Measurements from ENCODE around the gene ZNF90.

DNA sequence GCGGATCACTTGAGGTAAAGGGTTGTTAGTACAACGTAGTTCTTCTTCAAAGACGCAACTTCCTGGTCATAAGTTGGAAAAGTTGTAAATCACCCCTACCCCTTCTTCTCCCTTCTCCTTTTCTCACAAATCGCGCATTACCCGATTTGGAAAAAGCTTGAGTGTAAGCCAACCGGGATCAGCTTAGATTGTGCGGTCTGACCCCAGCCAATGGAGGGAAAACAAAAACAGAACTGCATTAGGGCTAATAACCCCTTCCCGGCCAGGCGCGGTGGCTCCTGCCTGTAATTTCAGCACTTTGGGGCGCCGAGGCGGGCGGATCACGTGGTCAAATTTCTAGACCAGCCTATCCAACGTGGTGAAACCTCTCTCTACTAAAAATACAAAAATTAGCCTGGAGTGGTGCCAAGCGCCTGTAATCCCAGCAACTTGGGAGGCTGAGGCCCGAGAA, 806 bp downstream of the ZNF90 start:
- TF ChIP-seq CHD1 (IDR thresholded peaks at IDR 0.05; ENCODE audit: low read depth, low read length) (no peak), EP300 (IDR thresholded peaks at IDR 0.05; ENCODE audit: borderline replicate concordance in 1 of 2, control insufficient read depth in 1 of 2, low read depth in 2 of 2, low read length in 2 of 2) (no peak), BCL11A (IDR thresholded peaks at IDR 0.05; ENCODE audit: low read depth, low read length) (no peak), POLR2A (IDR thresholded peaks at IDR 0.05; ENCODE audit: low read depth, low read length) (no peak), POLR2AphosphoS5 (IDR thresholded peaks at IDR 0.05; ENCODE audit: low read length) (no peak)
- TF ChIP-seq, protein P1, sequence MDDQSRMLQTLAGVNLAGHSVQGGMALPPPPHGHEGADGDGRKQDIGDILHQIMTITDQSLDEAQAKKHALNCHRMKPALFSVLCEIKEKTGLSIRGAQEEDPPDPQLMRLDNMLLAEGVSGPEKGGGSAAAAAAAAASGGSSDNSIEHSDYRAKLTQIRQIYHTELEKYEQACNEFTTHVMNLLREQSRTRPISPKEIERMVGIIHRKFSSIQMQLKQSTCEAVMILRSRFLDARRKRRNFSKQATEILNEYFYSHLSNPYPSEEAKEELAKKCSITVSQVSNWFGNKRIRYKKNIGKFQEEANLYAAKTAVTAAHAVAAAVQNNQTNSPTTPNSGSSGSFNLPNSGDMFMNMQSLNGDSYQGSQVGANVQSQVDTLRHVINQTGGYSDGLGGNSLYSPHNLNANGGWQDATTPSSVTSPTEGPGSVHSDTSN (IDR thresholded peaks at IDR 0.05; ENCODE audit: insufficient replicate concordance, low read depth, low read length), result no peak
- TF ChIP-seq, protein P2, sequence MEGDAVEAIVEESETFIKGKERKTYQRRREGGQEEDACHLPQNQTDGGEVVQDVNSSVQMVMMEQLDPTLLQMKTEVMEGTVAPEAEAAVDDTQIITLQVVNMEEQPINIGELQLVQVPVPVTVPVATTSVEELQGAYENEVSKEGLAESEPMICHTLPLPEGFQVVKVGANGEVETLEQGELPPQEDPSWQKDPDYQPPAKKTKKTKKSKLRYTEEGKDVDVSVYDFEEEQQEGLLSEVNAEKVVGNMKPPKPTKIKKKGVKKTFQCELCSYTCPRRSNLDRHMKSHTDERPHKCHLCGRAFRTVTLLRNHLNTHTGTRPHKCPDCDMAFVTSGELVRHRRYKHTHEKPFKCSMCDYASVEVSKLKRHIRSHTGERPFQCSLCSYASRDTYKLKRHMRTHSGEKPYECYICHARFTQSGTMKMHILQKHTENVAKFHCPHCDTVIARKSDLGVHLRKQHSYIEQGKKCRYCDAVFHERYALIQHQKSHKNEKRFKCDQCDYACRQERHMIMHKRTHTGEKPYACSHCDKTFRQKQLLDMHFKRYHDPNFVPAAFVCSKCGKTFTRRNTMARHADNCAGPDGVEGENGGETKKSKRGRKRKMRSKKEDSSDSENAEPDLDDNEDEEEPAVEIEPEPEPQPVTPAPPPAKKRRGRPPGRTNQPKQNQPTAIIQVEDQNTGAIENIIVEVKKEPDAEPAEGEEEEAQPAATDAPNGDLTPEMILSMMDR (IDR thresholded peaks at IDR 0.05 in 2 of 3, conservative IDR thresholded peaks at IDR 0.05 in 1 of 3; ENCODE audit: control insufficient read depth in 2 of 3, extremely low read depth in 1 of 3, insufficient read depth in 1 of 3, low read depth in 3 of 3, low read length in 3 of 3), result no peak

Data from GM12878 (cell line).